Measurements from ENCODE around the gene CES2. TPM values are rescaled to one million over a fixed set of nuclear protein-coding genes. Genes with fewer than 3 reads are reported as not detected.
"Not testable (repeated sequence)": the region's sequence is repeated elsewhere in the genome, so short reads cannot be mapped to it uniquely, and the experiment has no call there.

Gene CES2
- total RNA-seq, 4 donors from 2014 or later = 49.7 to 69.4 (median 53.6) TPM

DNA sequence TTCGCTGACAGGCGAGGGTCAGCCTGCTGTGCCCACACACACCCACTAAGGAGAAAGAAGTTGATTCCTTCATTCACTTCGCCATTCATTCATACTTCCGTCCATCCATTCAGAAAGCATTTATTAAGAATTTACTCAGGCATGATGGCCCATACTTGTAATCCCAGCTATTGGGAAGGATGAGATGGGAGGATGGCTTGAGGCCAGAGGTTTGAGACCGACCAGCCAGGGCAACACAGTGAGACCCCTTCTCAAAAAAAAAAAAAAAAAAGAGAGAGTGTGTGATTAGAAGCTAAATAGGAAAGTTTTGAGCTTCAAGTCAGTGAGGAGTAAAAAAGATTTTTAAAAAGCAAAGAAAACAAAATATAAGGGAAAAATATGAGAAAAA lies 8.7 kb downstream of the CES2 start:
- TF ChIP-seq, protein P1, sequence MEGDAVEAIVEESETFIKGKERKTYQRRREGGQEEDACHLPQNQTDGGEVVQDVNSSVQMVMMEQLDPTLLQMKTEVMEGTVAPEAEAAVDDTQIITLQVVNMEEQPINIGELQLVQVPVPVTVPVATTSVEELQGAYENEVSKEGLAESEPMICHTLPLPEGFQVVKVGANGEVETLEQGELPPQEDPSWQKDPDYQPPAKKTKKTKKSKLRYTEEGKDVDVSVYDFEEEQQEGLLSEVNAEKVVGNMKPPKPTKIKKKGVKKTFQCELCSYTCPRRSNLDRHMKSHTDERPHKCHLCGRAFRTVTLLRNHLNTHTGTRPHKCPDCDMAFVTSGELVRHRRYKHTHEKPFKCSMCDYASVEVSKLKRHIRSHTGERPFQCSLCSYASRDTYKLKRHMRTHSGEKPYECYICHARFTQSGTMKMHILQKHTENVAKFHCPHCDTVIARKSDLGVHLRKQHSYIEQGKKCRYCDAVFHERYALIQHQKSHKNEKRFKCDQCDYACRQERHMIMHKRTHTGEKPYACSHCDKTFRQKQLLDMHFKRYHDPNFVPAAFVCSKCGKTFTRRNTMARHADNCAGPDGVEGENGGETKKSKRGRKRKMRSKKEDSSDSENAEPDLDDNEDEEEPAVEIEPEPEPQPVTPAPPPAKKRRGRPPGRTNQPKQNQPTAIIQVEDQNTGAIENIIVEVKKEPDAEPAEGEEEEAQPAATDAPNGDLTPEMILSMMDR (IDR thresholded peaks at IDR 0.05) = no peak
- peaks cover 9 to 11% of the 10 kb centered on the region in 2 donors for H3K4me1 ChIP-seq
- no peaks in the 10 kb centered on the region for H3K27me3 ChIP-seq
- DNase-seq = no peak
- no peak overlapping the region for H3K4me3 ChIP-seq (replicated peaks in 1 of 3)
- H3K9me3 ChIP-seq = no peaks in the 10 kb centered on the region
- 90 to 95% methylated on average over 5 of the region's 5 CpGs for WGBS, 2 donors
- peaks cover 41 to 47% of the 10 kb centered on the region in 2 donors for H3K36me3 ChIP-seq
- intact Hi-C loops (cut with DNase I) = no loop called here
- no peak overlapping the region for H3K27ac ChIP-seq

DNA sequence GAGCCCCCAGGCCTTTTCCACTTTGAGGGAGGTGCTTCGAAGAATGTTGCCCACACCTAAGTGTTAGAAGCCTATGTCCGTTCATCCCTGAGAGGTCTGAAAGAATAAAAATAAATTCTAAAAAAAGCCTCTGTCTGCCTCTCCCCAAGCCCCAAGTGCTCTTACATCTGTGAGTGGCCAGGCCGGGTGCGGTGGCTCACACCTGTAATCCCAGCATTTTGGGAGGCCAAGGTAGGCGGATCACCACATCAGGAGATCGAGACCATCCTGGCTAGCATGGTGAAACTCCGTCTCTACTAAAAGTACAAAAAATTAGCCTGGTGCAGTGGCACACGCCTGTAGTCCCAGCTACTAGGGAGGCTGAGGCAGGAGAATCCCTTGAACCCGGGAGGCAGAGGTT lies 9.7 kb downstream of the CES2 start:
- H3K27me3 ChIP-seq; H3K4me3 ChIP-seq (replicated peaks in 1 of 3); H3K9me3 ChIP-seq; H3K27ac ChIP-seq; intact Hi-C loops (cut with DNase I); DNase-seq: not testable (repeated sequence)
- Histone ChIP-seq H3K36me3 (peaks cover 34 to 38% of the 10 kb centered on the region in 2 donors), H3K4me1 (peaks cover 10 to 11% of the 10 kb centered on the region in 2 donors)
- WGBS, 2 donors = 91 to 93% methylated on average over 9 of the region's 9 CpGs

DNA sequence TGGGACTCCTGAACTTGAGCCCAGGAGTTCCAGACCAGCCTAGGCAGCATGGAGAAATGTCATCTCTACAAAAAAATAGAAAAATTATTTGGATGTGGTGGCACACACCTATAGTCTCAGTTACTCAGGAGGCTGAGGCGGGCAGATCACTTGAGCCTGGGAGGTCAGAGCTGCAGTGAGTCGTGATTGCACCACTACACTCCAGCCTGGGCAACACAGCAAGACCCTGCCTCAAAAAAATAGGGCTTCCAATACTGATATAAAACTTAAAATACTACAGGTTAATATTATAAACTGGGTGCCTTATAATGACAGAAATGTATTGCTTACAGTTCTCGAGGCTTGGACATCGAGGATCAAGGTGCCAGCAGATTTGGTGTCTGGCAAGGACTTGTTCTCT lies 10.6 kb downstream of the CES2 start:
- Histone ChIP-seq H3K9me3 (no peaks in the 10 kb centered on the region), H3K27ac (no peak overlapping the region), H3K27me3 (no peaks in the 10 kb centered on the region), H3K4me3 (replicated peaks in 1 of 3) (no peak overlapping the region), H3K36me3 (peaks cover 24 to 29% of the 10 kb centered on the region in 2 donors), H3K4me1 (peaks cover 10 to 11% of the 10 kb centered on the region in 2 donors)
- DNase-seq = no peak
- TF ChIP-seq, protein P1 (IDR thresholded peaks at IDR 0.05) = no peak
- no peak for TF ChIP-seq POLR2A (IDR thresholded peaks at IDR 0.05)
- intact Hi-C loops (cut with DNase I) = no loop called here
- 93 to 96% methylated on average over 4 of the region's 4 CpGs for WGBS, 2 donors

DNA sequence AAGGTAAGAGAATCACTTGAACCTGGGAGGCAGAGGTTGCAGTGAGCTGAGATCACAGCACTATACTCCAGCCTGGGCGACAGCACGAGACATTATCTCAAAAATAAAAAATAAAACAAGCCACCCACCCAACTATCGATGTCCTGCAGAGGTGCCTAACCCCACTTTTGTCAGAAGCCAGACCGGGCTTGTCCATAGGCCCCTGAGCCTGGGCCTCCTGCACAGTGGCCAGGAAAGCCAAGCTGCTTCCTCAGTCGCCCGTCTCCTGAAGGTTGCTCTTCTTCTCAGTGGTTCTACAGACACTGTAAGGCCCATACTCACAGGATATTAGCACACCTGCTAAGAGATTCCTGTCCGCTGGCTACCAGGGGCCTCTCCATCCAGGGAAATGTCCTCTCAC lies 11.2 kb downstream of the CES2 start:
- Histone ChIP-seq H3K36me3 (peaks cover 18 to 23% of the 10 kb centered on the region in 2 donors), H3K27me3 (no peaks in the 10 kb centered on the region), H3K4me1 (peaks cover 10 to 11% of the 10 kb centered on the region in 2 donors), H3K9me3 (no peaks in the 10 kb centered on the region), H3K27ac (no peak overlapping the region), H3K4me3 (replicated peaks in 1 of 3) (no peak overlapping the region)
- WGBS, 2 donors = 75 to 79% methylated on average over 7 of the region's 7 CpGs
- TF ChIP-seq, protein P1 (IDR thresholded peaks at IDR 0.05) = no peak
- no peak for TF ChIP-seq POLR2A (IDR thresholded peaks at IDR 0.05)
- DNase-seq = no peak
- intact Hi-C loops (cut with DNase I) = no loop called here

DNA sequence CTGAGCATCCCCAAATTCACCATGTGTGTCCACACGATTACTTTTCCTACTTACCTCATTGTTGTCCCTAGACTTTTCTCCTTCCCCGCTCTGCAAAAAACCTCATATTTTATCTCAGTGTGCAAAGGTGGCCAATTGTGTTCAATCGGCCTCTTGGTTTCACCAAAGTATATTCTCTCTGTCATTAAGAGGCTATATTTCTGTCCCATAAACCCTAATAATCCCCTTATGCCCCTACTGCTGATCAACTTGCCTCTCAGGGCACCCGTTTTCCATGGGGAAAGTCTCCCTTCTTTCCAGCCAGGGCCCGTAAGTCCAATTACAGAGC lies 11.6 kb downstream of the CES2 start:
- H3K4me3 ChIP-seq (replicated peaks in 1 of 3) = no peak overlapping the region
- intact Hi-C loops (cut with DNase I) = no loop called here
- H3K4me1 ChIP-seq = peaks cover 10 to 11% of the 10 kb centered on the region in 2 donors
- H3K36me3 ChIP-seq = peaks cover 14 to 19% of the 10 kb centered on the region in 2 donors
- no peaks in the 10 kb centered on the region for H3K9me3 ChIP-seq
- WGBS, 2 donors = 29 to 35% methylated on average over 5 of the region's 5 CpGs
- H3K27ac ChIP-seq = no peak overlapping the region
- no peak for DNase-seq
- TF ChIP-seq, protein P1 (IDR thresholded peaks at IDR 0.05) = no peak
- TF ChIP-seq POLR2A (IDR thresholded peaks at IDR 0.05) = no peak
- no peaks in the 10 kb centered on the region for H3K27me3 ChIP-seq

Data from thyroid gland (tissue), 4 donors.